ACC112 (cell line): ENCODE results near the gene HAGH.

Source experiments
- H2AFZ ChIP-seq: fragments of 200-600 bp; sonication (generic); one replicate; pipeline ENCODE4 v1.6.0; 2017; ENCODE audit warnings: antibody characterized with exemption, low read length; ENCODE audit not compliant: unreplicated experiment
- H3K27ac ChIP-seq: fragments of 200-600 bp; sonication (generic); 2 replicates; pipeline ENCODE4 v1.5.1; 2014; ENCODE audit warnings: low read depth, mild to moderate bottlenecking, antibody characterized with exemption, low read length, moderate library complexity
- H3K27me3 ChIP-seq: fragments of 200-600 bp; sonication (generic); 2 replicates; pipeline ENCODE4 v1.6.1; 2014; ENCODE audit warnings: mild to moderate bottlenecking, antibody characterized with exemption, low read length, moderate library complexity, mixed read lengths; ENCODE audit not compliant: insufficient read depth
- H3K36me3 ChIP-seq: fragments of 200-600 bp; sonication (generic); 2 replicates; pipeline ENCODE4 v1.6.1; 2016; ENCODE audit warnings: mild to moderate bottlenecking, antibody characterized with exemption, low read length, moderate library complexity, mixed read lengths; ENCODE audit not compliant: insufficient read depth
- H3K4me1 ChIP-seq: fragments of 200-600 bp; sonication (generic); one replicate; pipeline ENCODE4 v1.6.1; 2016; ENCODE audit warnings: low read length, mixed read lengths; ENCODE audit not compliant: insufficient read depth, unreplicated experiment, control insufficient read depth
- H3K4me3 ChIP-seq: fragments of 200-600 bp; sonication (generic); 2 replicates; pipeline ENCODE4 v1.5.1; 2014; ENCODE audit warnings: mild to moderate bottlenecking, low read depth, low read length
- H3K79me2 ChIP-seq: fragments of 200-600 bp; sonication (generic); one replicate; pipeline ENCODE4 v1.6.0; 2016; ENCODE audit warnings: low read length; ENCODE audit not compliant: control insufficient read depth, unreplicated experiment, insufficient read depth

HAGH gene

DNA sequence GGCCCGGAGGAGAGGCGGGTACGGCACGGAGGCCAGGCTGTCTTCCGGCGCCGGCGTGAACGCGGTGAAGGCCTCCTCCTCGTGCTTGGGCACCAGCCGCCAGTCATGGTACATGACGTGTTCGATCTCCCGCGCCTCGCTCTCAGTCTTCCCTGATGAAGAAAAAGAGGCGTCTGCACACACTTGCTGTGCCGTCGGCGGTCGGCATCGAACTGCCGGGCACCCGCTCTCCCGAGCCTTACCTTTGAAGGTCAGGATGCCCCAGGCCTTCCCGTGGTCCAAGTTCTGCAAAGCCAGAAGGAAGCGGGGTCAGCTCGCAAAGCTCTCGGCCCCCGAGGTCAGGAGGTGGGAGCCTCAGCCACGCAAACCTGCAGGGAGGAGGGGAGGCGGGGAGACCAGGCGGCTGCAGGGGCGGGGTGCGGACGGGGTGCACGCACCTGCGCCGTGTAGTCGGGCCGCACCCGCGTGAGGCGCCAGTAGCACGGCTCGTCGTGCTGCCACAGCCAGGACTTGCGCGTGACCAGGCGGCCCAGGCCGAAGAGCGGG lies 54.2 kb downstream of the HAGH start, which contains the start of gene EME2:
Gene EME2 (plus strand): TSS at position 449 of the 546 bp plus-strand sequence. CDS start 418 bp downstream, outside the sequence.
- peak within 1 kb of the TSS; percentile 97 for H3K4me3 ChIP-seq
- peaks cover 18% of the 10 kb centered on the region for H3K4me1 ChIP-seq
- peaks cover 17% of the 10 kb centered on the region for H3K79me2 ChIP-seq
- peaks cover 5% of the 10 kb centered on the region; the same call in 1 of the 2 replicates for H3K36me3 ChIP-seq
- peak within 1 kb of the TSS; percentile 65 for H2AFZ ChIP-seq
- H3K27me3 ChIP-seq, result no peaks in the 10 kb centered on the region
- peak within 1 kb of the TSS; percentile 69 for H3K27ac ChIP-seq

DNA sequence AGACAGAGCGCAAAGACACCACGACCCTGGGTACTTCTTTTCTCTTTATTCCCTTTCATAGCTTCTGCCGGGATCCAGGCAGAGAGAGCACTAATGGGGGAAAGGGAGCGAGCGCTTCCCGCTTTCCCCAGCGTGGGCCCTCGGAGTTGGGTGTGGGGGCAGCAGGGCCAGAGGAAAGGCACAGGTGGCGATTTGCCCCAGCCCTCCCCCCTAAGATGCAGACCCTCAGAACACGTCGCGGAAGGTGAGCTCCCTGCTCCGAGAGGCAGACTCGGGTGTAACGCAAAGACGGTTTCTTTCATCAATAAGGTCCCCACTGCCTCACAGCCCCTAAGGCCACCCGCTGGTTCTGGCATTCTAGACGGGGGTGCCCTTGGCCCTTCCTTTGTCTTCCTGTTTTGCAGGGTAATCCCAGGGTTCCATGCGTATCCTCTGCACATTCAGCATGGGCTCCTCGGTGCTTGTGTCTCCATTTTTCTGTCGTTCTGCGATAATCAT lies 54.7 kb downstream of the HAGH start:
- H3K27ac ChIP-seq, result peak overlapping the region; percentile 69; the same call in 1 of the 2 replicates
- H3K36me3 ChIP-seq, result peaks cover 5% of the 10 kb centered on the region; the same call in 1 of the 2 replicates
- H3K4me3 ChIP-seq, result peak overlapping the region; percentile 97
- H3K27me3 ChIP-seq, result no peaks in the 10 kb centered on the region
- H2AFZ ChIP-seq, result no peak overlapping the region
- H3K79me2 ChIP-seq, result peaks cover 17% of the 10 kb centered on the region
- peaks cover 18% of the 10 kb centered on the region for H3K4me1 ChIP-seq

DNA sequence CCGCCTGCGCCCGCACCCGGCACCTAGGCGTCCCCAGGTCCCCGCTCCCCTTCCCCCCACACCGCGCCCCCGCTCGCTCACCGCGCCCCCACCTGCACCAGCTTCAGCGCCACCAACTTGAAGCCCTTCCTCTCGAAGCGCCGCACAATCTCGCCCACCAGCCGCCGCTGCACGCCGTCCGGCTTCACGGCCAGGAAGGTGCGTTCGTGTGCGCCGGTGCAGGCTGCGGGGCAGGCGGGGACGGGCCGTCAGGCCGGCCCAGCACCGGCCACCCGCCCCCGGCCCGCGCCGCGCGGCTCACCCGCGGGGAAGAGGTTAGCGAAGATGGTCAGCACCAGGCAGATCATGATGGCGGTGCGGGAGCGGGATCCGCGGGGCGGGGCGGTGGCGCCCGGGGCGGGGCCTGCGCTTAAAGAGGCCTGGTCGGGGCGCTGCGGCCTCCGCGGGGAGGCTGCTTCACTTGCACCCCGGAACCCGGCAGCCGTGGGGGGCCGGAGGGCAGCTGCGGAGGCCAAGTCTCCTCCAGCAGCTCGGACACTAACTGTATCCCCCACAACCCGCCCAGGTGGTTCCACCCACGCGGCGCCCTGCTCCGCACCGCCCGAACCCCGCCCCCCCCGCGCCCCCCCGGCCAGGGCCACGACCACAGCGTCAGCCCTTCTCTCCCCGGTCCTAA lies 55.3 kb downstream of the HAGH start, which contains the start of gene NME3:
Gene NME3 (minus strand): TSS at position 356 of the 676 bp plus-strand sequence. CDS start 9 bp downstream, at position 347.
- Histone ChIP-seq H3K4me3 (peak within 1 kb of the TSS; percentile 97), H3K4me1 (peaks cover 18% of the 10 kb centered on the region), H2AFZ (peak within 1 kb of the TSS; percentile 22), H3K36me3 (peaks cover 5% of the 10 kb centered on the region; the same call in 1 of the 2 replicates), H3K27me3 (no peaks in the 10 kb centered on the region), H3K79me2 (peaks cover 17% of the 10 kb centered on the region), H3K27ac (peak within 1 kb of the TSS; percentile 69; the same call in 1 of the 2 replicates)

DNA sequence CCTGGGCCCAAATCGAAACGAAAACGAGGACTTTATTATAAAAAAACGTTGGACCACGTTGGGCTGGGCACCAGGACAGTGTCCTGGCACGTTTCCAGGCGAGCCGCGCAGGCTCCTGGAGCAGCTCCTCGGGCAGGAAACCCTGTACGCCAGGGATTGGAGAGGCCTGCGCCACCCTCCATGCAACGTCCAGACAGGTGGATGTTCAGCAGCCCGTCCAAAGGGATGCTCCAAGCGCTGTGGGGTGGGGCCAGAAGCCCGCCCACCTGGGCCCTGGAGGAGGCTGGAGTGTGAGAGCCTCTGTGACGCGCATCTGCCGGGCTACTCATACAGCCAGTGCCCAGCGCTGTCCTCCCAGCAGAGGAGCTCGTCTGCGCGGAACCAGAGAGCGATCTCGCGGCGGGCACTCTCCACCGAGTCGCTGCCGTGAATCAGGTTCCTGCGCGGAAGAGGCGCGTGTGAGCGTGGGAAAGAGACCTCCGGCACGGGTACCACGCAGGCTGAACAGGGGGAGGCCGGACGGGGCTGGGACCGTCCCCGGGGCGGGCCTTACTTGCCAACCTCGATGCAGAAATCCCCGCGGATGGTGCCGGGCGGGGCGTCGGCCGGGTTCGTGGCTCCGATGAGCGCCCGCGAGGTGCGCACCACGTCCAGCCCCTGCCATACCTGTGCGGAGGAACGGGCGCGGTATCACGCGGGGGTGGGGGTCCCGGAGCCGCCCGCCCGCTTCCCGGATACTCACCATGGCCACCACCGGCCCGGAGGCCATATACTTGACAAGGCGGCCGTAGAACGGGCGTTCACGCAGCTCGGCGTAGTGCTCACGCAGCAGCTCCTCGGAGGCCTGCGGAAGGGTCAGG lies 56.1 kb downstream of the HAGH start:
- Histone ChIP-seq H3K4me1 (peaks cover 18% of the 10 kb centered on the region), H3K27ac (peak overlapping the region; percentile 21; the same call in 1 of the 2 replicates), H3K36me3 (peaks cover 5% of the 10 kb centered on the region; the same call in 1 of the 2 replicates), H2AFZ (no peak overlapping the region), H3K27me3 (no peaks in the 10 kb centered on the region), H3K79me2 (peaks cover 17% of the 10 kb centered on the region), H3K4me3 (peak overlapping the region; percentile 97)

DNA sequence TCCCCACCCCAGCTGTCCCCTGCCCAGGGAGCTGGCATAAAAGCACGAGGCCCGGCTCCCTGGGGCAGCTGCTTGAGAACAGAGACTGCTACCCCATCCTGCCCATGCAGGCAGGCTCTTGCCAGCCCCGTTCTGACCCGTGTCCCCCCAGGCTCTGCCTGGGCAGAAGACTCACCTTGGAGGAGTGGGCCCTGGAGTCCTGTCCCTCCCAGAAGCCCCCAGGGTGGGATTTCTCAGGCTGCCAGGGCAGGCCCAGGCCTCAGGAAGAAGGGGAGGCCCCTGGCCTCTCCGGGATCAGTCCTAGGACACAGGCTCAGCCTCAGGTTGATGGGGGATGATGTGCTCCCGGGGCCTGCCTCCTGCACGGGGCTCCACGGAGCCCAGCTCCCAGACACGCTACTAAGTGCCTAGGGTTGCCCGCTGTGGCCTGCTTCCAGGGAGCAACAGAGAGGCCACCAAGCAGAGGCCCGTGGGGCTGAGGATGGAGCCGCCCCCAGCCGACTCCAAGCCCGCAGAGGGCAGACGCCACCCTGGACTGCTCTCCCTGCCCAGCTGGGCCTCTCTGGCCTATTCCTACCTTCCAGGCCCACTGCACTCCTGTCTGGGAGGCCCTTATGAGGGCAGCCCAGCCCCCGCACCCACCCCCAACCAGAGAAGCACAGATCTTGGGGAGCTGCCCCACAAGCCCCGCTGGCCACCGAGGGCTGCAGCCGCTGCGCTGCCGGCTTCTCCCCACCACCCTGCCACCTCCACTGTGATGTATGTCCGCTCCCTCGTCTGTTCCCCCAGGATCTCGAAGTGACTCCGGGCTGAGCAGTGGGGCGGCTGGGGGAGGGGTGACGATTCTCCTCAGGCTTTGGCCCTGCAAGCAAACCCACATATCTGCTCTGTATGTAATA lies 57.0 kb downstream of the HAGH start:
- Histone ChIP-seq H3K4me3 (peak overlapping the region; percentile 97), H3K79me2 (peaks cover 15% of the 10 kb centered on the region), H3K27ac (no peak overlapping the region; the same call in 1 of the 2 replicates), H2AFZ (no peak overlapping the region), H3K27me3 (no peaks in the 10 kb centered on the region), H3K36me3 (peaks cover 5% of the 10 kb centered on the region; the same call in 1 of the 2 replicates), H3K4me1 (peaks cover 18% of the 10 kb centered on the region)

DNA sequence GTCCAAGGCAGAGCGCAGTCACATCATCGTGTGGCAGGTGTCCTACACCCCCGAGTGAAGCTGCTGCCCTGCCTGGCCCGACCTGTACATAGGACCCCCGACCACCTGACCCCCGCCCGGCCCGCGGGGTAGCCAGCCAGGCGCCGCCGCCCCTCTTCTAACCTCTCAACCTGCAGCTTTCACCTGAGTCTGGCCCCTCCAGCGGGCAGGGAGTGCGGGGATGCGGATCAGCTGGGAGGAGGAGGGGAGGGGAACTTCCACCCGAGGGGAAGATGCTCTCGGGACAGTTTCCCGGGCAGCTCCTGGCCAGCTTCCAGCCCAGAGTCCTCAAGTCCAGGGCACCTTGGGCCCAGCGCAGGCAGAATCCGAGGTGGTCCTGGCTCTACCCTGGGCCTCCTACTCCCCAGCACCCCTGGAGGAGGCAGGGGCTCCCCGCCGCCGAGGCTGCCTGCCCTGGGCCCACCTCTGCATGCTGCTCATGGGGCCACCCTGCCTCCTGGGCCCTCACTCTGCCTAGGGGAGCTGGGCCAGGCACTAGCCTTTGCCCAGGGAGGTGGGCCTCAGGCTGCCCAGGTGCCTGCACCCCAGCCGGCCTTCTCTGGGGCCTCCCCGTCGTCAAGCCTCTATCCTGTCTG lies 57.7 kb downstream of the HAGH start:
- peaks cover 10% of the 10 kb centered on the region for H3K79me2 ChIP-seq
- no peak overlapping the region for H3K27ac ChIP-seq
- no peaks in the 10 kb centered on the region for H3K27me3 ChIP-seq
- H3K4me3 ChIP-seq, result no peak overlapping the region
- peaks cover 5% of the 10 kb centered on the region; the same call in 1 of the 2 replicates for H3K36me3 ChIP-seq
- no peak overlapping the region for H2AFZ ChIP-seq
- peaks cover 10% of the 10 kb centered on the region for H3K4me1 ChIP-seq

DNA sequence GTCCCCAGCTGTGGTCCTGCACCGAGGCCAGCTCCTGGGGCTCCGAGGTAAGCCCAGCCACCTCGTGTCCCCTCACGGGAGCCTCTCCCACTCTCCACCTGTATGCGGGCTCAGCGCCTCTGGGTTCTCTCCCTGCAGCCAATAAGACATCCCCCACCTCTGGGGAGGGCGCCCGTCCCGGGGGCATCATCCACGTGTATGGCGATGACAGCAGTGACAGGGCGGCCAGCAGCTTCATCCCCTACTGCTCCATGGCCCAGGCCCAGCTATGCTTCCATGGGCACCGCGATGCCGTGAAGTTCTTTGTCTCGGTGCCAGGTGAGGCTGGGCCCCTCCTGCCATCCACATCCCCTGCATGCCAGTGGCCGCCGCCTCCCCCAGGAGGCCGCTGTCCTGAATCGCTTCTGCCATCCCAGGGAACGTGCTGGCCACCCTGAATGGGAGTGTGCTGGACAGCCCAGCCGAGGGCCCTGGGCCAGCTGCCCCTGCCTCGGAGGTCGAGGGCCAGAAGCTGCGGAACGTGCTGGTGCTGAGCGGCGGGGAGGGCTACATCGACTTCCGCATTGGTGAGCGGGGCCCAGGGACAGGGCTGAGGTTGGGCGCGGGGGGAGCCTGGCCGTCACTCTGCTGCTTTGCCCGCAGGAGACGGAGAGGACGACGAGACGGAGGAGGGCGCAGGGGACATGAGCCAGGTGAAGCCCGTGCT lies 58.4 kb downstream of the HAGH start:
- Histone ChIP-seq H3K4me1 (peaks cover 9% of the 10 kb centered on the region), H3K36me3 (peaks cover 8% of the 10 kb centered on the region; the same call in 1 of the 2 replicates), H3K27ac (no peak overlapping the region), H3K79me2 (peaks cover 10% of the 10 kb centered on the region), H3K4me3 (no peak overlapping the region), H3K27me3 (no peaks in the 10 kb centered on the region), H2AFZ (no peak overlapping the region)

DNA sequence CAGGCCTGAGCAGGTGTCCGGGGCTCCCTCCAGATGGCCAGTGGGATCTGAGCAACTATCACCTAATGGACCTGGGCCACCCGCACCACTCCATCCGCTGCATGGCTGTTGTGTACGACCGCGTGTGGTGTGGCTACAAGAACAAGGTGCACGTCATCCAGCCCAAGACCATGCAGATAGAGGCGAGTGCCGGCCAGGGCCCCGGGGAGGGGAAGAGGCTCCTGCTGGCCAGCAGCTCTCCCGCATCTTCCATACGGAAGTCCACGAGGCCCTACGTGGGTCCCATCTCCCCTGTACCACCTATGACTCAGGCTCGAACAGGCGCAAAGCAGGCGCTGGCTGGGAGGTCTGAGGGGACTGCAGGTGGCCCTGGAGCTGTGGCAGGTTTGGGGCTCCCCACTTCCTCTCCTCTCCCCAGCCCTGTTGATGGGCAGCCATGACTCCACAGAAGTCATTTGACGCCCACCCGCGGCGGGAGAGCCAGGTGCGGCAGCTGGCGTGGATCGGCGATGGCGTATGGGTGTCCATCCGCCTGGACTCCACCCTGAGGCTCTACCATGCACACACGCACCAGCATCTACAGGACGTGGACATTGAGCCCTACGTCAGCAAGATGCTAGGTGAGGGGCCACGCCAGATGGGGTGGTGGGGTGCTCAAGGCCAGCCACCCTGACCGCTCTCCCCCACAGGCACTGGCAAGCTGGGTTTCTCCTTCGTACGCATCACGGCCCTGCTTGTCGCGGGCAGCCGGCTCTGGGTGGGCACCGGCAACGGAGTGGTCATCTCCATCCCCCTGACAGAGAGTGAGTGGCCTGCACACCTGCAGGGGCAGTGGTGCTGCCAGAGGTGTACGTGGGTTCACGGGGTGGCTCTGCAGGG lies 59.3 kb downstream of the HAGH start:
- Histone ChIP-seq H3K79me2 (peaks cover 7% of the 10 kb centered on the region), H3K27ac (no peak overlapping the region)

More for the DNA sequence above, 59.3 kb downstream of the HAGH start:
- no peaks in the 10 kb centered on the region for H3K27me3 ChIP-seq
- no peak overlapping the region for H3K4me3 ChIP-seq
- peaks cover 10% of the 10 kb centered on the region; the same call in 1 of the 2 replicates for H3K36me3 ChIP-seq
- H2AFZ ChIP-seq, result no peak overlapping the region
- peaks cover 9% of the 10 kb centered on the region for H3K4me1 ChIP-seq
